Measurements from ENCODE around the gene HMCES.

The HMCES gene

GRCh38 chr3:129286081-129286480 lies 7.4 kb downstream of the HMCES start:
- TF ChIP-seq CTCF (IDR thresholded peaks at IDR 0.05; ENCODE audit: extremely low read depth, missing control alignments) = no peak
- no peak for DNase-seq (ENCODE audit: low spot score)

- no peak for DNase-seq (ENCODE audit: low spot score)
- TF ChIP-seq CTCF (IDR thresholded peaks at IDR 0.05; ENCODE audit: extremely low read depth, missing control alignments) = no peak
Measured at GRCh38 chr3:129288446-129288845, 9.8 kb downstream of the HMCES start.

GRCh38 chr3:129289201-129289921 lies 10.7 kb downstream of the HMCES start:
- DNase-seq (ENCODE audit: low spot score) = no peak
- TF ChIP-seq CTCF (IDR thresholded peaks at IDR 0.05; ENCODE audit: extremely low read depth, missing control alignments) = no peak

GRCh38 chr3:129291236-129291886 lies 12.7 kb downstream of the HMCES start:
- DNase-seq (ENCODE audit: low spot score) = no peak
- no peak for TF ChIP-seq CTCF (IDR thresholded peaks at IDR 0.05; ENCODE audit: extremely low read depth, missing control alignments)

GRCh38 chr3:129295286-129295685 lies 16.6 kb downstream of the HMCES start:
- no peak for TF ChIP-seq CTCF (IDR thresholded peaks at IDR 0.05; ENCODE audit: extremely low read depth, missing control alignments)
- no peak for DNase-seq (ENCODE audit: low spot score)

- TF ChIP-seq CTCF (IDR thresholded peaks at IDR 0.05; ENCODE audit: extremely low read depth, missing control alignments) = no peak
Measured at GRCh38 chr3:129304146-129304961, 25.7 kb downstream of the HMCES start.

GRCh38 chr3:129304962-129305222 lies 26.2 kb downstream of the HMCES start:
- no peak for TF ChIP-seq CTCF (IDR thresholded peaks at IDR 0.05; ENCODE audit: extremely low read depth, missing control alignments)
- DNase-seq (ENCODE audit: low spot score) = no peak

More at GRCh38 chr3:129304146-129304961, 25.7 kb downstream of the HMCES start:
- no peak for DNase-seq (ENCODE audit: low spot score)
